ENCODE results near the gene EMC1. TPM values are rescaled to one million over a fixed set of nuclear protein-coding genes. Genes with fewer than 3 reads are reported as not detected.
"Not testable (repeated sequence)": the region's sequence is repeated elsewhere in the genome, so short reads cannot be mapped to it uniquely, and the experiment has no call there.

The EMC1 gene
- total RNA-seq, 1 experiment from 2014 or later: 60.0 TPM

GRCh38 chr1:19272064-19272463 lies 20.7 kb upstream of the EMC1 start:
- no peak overlapping the region for H3K27ac Mint-ChIP-seq
- Histone ChIP-seq H2AK5ac (ENCODE audit: insufficient read length, low read length) (no peak overlapping the region), H2AFZ (ENCODE audit: low read length) (no peak overlapping the region)

GRCh38 chr1:19270343-19270730 lies 19.0 kb upstream of the EMC1 start:
- not testable (repeated sequence) for H4K20me1 ChIP-seq (ENCODE audit: control insufficient read depth, insufficient read depth, insufficient read length)

More at GRCh38 chr1:19272064-19272463, 20.7 kb upstream of the EMC1 start:
- Histone ChIP-seq H3K9me3 (ENCODE audit: control insufficient read depth, low read depth, low read length) (no peaks in the 10 kb centered on the region), H3K27ac (ENCODE audit: insufficient read length, low read depth, low read length) (no peak overlapping the region), H3K4ac (ENCODE audit: low read depth, low read length) (no peak overlapping the region), H2BK5ac (ENCODE audit: insufficient read length, low read length) (no peak overlapping the region), H3K23me2 (ENCODE audit: insufficient read length, low read depth, low read length, poor library complexity, severe bottlenecking) (no peaks in the 10 kb centered on the region), H3T11ph (ENCODE audit: low read length) (no peak overlapping the region), H2BK120ac (ENCODE audit: low read depth, low read length, poor library complexity, severe bottlenecking) (no peak overlapping the region), H4K20me1 (ENCODE audit: control insufficient read depth, insufficient read depth, insufficient read length) (no peaks in the 10 kb centered on the region), H4K91ac (ENCODE audit: insufficient read length, low read depth, low read length) (no peak overlapping the region), H3K56ac (ENCODE audit: insufficient read length, low read depth, low read length) (no peak overlapping the region), H2BK15ac (ENCODE audit: low read depth, low read length) (no peak overlapping the region), H3K27me3 (ENCODE audit: insufficient read depth, low read length) (no peaks in the 10 kb centered on the region), H3K79me2 (ENCODE audit: insufficient read depth, low read length) (no peaks in the 10 kb centered on the region), H3K79me1 (ENCODE audit: insufficient read depth, low read depth, low read length, poor library complexity, severe bottlenecking) (no peaks in the 10 kb centered on the region), H3K23ac (ENCODE audit: insufficient read length, low read depth, low read length) (no peak overlapping the region), H4K5ac (ENCODE audit: insufficient read length, low read depth, low read length) (no peak overlapping the region), H3K14ac (ENCODE audit: insufficient read depth, low read length) (no peak overlapping the region), H3K18ac (ENCODE audit: insufficient read length, low read depth, low read length) (no peak overlapping the region), H4K8ac (replicated peaks; ENCODE audit: insufficient read length, low read depth, low read length) (no peak overlapping the region), H2BK20ac (ENCODE audit: low read depth, low read length, poor library complexity, severe bottlenecking) (no peak overlapping the region), H3K4me1 (ENCODE audit: insufficient read depth, low read length) (no peaks in the 10 kb centered on the region), H3K4me2 (ENCODE audit: insufficient read depth, insufficient read length, low read length) (no peak overlapping the region), H3K9ac (ENCODE audit: extremely low read depth, insufficient read length, low read length) (no peak overlapping the region), H2BK12ac (ENCODE audit: insufficient read length, low read depth, low read length) (no peak overlapping the region)
- TF ChIP-seq, protein P1, sequence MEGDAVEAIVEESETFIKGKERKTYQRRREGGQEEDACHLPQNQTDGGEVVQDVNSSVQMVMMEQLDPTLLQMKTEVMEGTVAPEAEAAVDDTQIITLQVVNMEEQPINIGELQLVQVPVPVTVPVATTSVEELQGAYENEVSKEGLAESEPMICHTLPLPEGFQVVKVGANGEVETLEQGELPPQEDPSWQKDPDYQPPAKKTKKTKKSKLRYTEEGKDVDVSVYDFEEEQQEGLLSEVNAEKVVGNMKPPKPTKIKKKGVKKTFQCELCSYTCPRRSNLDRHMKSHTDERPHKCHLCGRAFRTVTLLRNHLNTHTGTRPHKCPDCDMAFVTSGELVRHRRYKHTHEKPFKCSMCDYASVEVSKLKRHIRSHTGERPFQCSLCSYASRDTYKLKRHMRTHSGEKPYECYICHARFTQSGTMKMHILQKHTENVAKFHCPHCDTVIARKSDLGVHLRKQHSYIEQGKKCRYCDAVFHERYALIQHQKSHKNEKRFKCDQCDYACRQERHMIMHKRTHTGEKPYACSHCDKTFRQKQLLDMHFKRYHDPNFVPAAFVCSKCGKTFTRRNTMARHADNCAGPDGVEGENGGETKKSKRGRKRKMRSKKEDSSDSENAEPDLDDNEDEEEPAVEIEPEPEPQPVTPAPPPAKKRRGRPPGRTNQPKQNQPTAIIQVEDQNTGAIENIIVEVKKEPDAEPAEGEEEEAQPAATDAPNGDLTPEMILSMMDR (conservative IDR thresholded peaks at IDR 0.05): no peak
- H3K27me3 Mint-ChIP-seq (ENCODE audit: low read depth): no peaks in the 10 kb centered on the region; the same call in 1 of the 2 replicates
- 0 out of 7 replicates have a peak, but pooled peaks cover 0 to 1% (median 0%) of the 10 kb centered on the region in 3 experiments for H3K36me3 Mint-ChIP-seq (ENCODE audit: insufficient read depth in 1 of 3, low read depth in 3 of 3)
- no peak overlapping the region for H3K4me3 Mint-ChIP-seq
- H3K9me3 Mint-ChIP-seq: no peaks in the 10 kb centered on the region; a peak in 1 of 5 replicates
- DNase-seq: no peak
- H3K4me1 Mint-ChIP-seq: no peaks in the 10 kb centered on the region

More at GRCh38 chr1:19270343-19270730, 19.0 kb upstream of the EMC1 start:
- WGBS (ENCODE audit: extremely low coverage, insufficient read length, low lambda C conversion rate): no CpG with 5 or more reads among the region's 6 CpGs
- not testable (repeated sequence) for H2BK12ac ChIP-seq (ENCODE audit: insufficient read length, low read depth, low read length); H3K9ac ChIP-seq (ENCODE audit: extremely low read depth, insufficient read length, low read length); DNase-seq; H3K9me3 Mint-ChIP-seq; H3K56ac ChIP-seq (ENCODE audit: insufficient read length, low read depth, low read length); H3K23ac ChIP-seq (ENCODE audit: insufficient read length, low read depth, low read length); H4K5ac ChIP-seq (ENCODE audit: insufficient read length, low read depth, low read length); H3K9me3 ChIP-seq (ENCODE audit: control insufficient read depth, low read depth, low read length); H2BK120ac ChIP-seq (ENCODE audit: low read depth, low read length, poor library complexity, severe bottlenecking); H2BK5ac ChIP-seq (ENCODE audit: insufficient read length, low read length); H2AK5ac ChIP-seq (ENCODE audit: insufficient read length, low read length); H3K4me3 Mint-ChIP-seq; H3K27ac ChIP-seq (ENCODE audit: insufficient read length, low read depth, low read length); H3K18ac ChIP-seq (ENCODE audit: insufficient read length, low read depth, low read length); H3K4me2 ChIP-seq (ENCODE audit: insufficient read depth, insufficient read length, low read length); H2BK15ac ChIP-seq (ENCODE audit: low read depth, low read length); H2BK20ac ChIP-seq (ENCODE audit: low read depth, low read length, poor library complexity, severe bottlenecking); H3K23me2 ChIP-seq (ENCODE audit: insufficient read length, low read depth, low read length, poor library complexity, severe bottlenecking); H4K8ac ChIP-seq (replicated peaks; ENCODE audit: insufficient read length, low read depth, low read length); H3K27me3 ChIP-seq (ENCODE audit: insufficient read depth, low read length); H2AFZ ChIP-seq (ENCODE audit: low read length); H3K4me1 ChIP-seq (ENCODE audit: insufficient read depth, low read length); H3T11ph ChIP-seq (ENCODE audit: low read length); H3K4me1 Mint-ChIP-seq; H3K27ac Mint-ChIP-seq; H3K27me3 Mint-ChIP-seq (ENCODE audit: low read depth); H3K4ac ChIP-seq (ENCODE audit: low read depth, low read length); H3K79me1 ChIP-seq (ENCODE audit: insufficient read depth, low read depth, low read length, poor library complexity, severe bottlenecking); H3K79me2 ChIP-seq (ENCODE audit: insufficient read depth, low read length); H3K14ac ChIP-seq (ENCODE audit: insufficient read depth, low read length); H4K91ac ChIP-seq (ENCODE audit: insufficient read length, low read depth, low read length); H3K36me3 Mint-ChIP-seq (ENCODE audit: insufficient read depth in 1 of 3, low read depth in 3 of 3)

All from H9 (cell line).